K562 (cell line): ENCODE results near the gene GADL1. TPM values are rescaled to one million over a fixed set of nuclear protein-coding genes. Genes with fewer than 3 reads are reported as not detected.

ENCODE experiments used
- ATAC-seq: fragments of 200-7000 bp; cut with Tn5 transposase; 3 replicates; pipeline ENCODE4 v1.9.1; 2020; ENCODE audit warnings: moderate library complexity
- BruUV-seq: library from RNA; stranded (reverse); fragments of 400-500 nt; replicated peaks from 2 replicates; lab custom pipeline; 2021; lab: Mats Ljungman, UMichigan
- CTCF ChIA-PET: fragments of 300-600 bp; formaldehyde crosslinking; extraction: SDS; loops from one replicate; lab custom pipeline; 2021; ENCODE audit warnings: low intra/inter-chr PET ratio; lab: Yijun Ruan, JAX
- POLR2A ChIA-PET: fragments of 300-600, 350-650 bp; sonication (Branson Sonifier 250); formaldehyde crosslinking; extraction: SDS; loops from one replicate; lab custom pipeline; 2021; ENCODE audit warnings: antibody characterized with exemption, inconsistent platforms; lab: Yijun Ruan, JAX
- DNase-seq, 4 experiments: peaks; one replicate each; pipeline versions ENCODE4 v3.0.0 to v3.0.0-alpha.2; 2011 to 2018; ENCODE audit warnings: low spot score in 3 of 4, mixed read lengths in 3 of 4; ENCODE audit errors: extremely low read depth in 1 of 4
- FAIRE-seq: peaks from 2 replicates; lab custom pipeline; 2011; peaks lifted over from hg19 to GRCh38; lab: Jason Lieb, UNC
- H2AFZ ChIP-seq: 2 replicates; pipeline ENCODE4 v1.6.0; 2011; ENCODE audit warnings: low read depth, low read length, control low read depth, inconsistent platforms
- H3K27ac ChIP-seq: fragments of 200-600 bp; 3 replicates; pipeline ENCODE4 v1.8.0; 2011; ENCODE audit warnings: low read depth, mild to moderate bottlenecking, control low read depth, inconsistent platforms, low read length, moderate library complexity, mixed read lengths; ENCODE audit errors: extremely low read depth
- H3K27me3 ChIP-seq, 2 experiments: fragments of 300-600 bp in 1 of 2; 2 replicates in 1 of 2; 3 replicates in 1 of 2; pipeline versions ENCODE4 v1.6.0 to v1.8.0; 2011; ENCODE audit warnings: inconsistent platforms in 2 of 2, low read length in 2 of 2, mild to moderate bottlenecking in 1 of 2, mixed read lengths in 1 of 2, moderate library complexity in 1 of 2; ENCODE audit not compliant: control insufficient read depth in 2 of 2, insufficient read depth in 2 of 2
- H3K36me3 ChIP-seq: fragments of 300-600 bp; 3 replicates; pipeline ENCODE4 v1.8.0; 2011; ENCODE audit warnings: mild to moderate bottlenecking, low read length, inconsistent platforms; ENCODE audit not compliant: control insufficient read depth, insufficient read depth
- H3K4me1 ChIP-seq, 2 experiments: fragments of 200-600 bp in 1 of 2; replicated peaks in 1 of 2; 2 replicates in 1 of 2; 3 replicates in 1 of 2; pipeline versions ENCODE4 v1.5.1 to v1.8.0; 2011; ENCODE audit warnings: inconsistent platforms in 2 of 2, low read length in 2 of 2, mild to moderate bottlenecking in 1 of 2, mixed read lengths in 1 of 2, moderate library complexity in 1 of 2; ENCODE audit not compliant: control insufficient read depth in 2 of 2, insufficient read depth in 2 of 2
- H3K4me2 ChIP-seq: 2 replicates; pipeline ENCODE4 v1.6.1; 2011; ENCODE audit warnings: low read length, control low read depth, inconsistent platforms, mixed read lengths; ENCODE audit not compliant: insufficient read depth
- H3K4me3 ChIP-seq: fragments of 200-600 bp; sonication (generic), shearing (Covaris generic); 2 replicates; pipeline ENCODE4 v1.5.1; 2016; ENCODE audit warnings: control low read depth, inconsistent platforms
- H3K79me2 ChIP-seq: fragments of 200-600 bp; 3 replicates; pipeline ENCODE4 v1.8.0; 2011; ENCODE audit warnings: low read length, inconsistent platforms; ENCODE audit not compliant: control insufficient read depth, insufficient read depth
- H3K9ac ChIP-seq, 2 experiments: 2 replicates each; pipeline versions ENCODE4 v1.6.0 to v1.6.1; 2011; ENCODE audit warnings: low read depth in 2 of 2, low read length in 2 of 2, control low read depth in 1 of 2, inconsistent platforms in 1 of 2, mild to moderate bottlenecking in 1 of 2, mixed read lengths in 1 of 2; ENCODE audit not compliant: insufficient read depth in 1 of 2
- H3K9me1 ChIP-seq: one replicate; pipeline ENCODE4 v1.6.0; 2011; ENCODE audit warnings: inconsistent platforms, mild to moderate bottlenecking, low read length, moderate library complexity; ENCODE audit not compliant: control insufficient read depth, insufficient read depth
- H3K9me3 ChIP-seq: replicated peaks from 2 replicates; pipeline ENCODE4 v1.5.1; 2011; ENCODE audit warnings: low read depth, low read length, inconsistent platforms; ENCODE audit not compliant: control insufficient read depth, insufficient read depth
- H4K20me1 ChIP-seq: replicated peaks from 2 replicates; pipeline ENCODE4 v1.6.1; 2011; ENCODE audit warnings: low read length, inconsistent platforms, mixed read lengths; ENCODE audit not compliant: control insufficient read depth, insufficient read depth
- CBX2 ChIP-seq: fragments of 200-600 bp; sonication (generic); IDR thresholded peaks from one replicate; pipeline ENCODE4 v1.6.1; 2012; ENCODE audit warnings: mild to moderate bottlenecking, low read length, inconsistent platforms; ENCODE audit not compliant: insufficient read depth, poor library complexity, severe bottlenecking
- KAT2B ChIP-seq: IDR thresholded peaks from one replicate; pipeline ENCODE4 v1.6.1; 2012; ENCODE audit warnings: low read depth, mild to moderate bottlenecking, control low read depth, inconsistent platforms, low read length, moderate library complexity
- KHSRP ChIP-seq: fragments of 450-650 bp; IDR thresholded peaks from 2 replicates; pipeline ENCODE4 v1.6.1; 2017
- MXI1 ChIP-seq: IDR thresholded peaks from 2 replicates; pipeline ENCODE4 v1.6.1; 2011; ENCODE audit warnings: low read depth, mild to moderate bottlenecking, improper control_type of control experiment, low read length
- NFIC ChIP-seq: fragments of 450-650 bp; IDR thresholded peaks from 2 replicates; pipeline ENCODE4 v1.6.1; 2017; ENCODE audit warnings: mild to moderate bottlenecking, inconsistent platforms
- NONO ChIP-seq, 2 experiments: fragments of 200-400 bp in 1 of 2; fragments of 450-650 bp in 1 of 2; formaldehyde crosslinking in 1 of 2; IDR thresholded peaks; 2 replicates each; pipeline ENCODE4 v1.6.1; 2017; ENCODE audit warnings: low read depth in 2 of 2, mild to moderate bottlenecking in 2 of 2, moderate library complexity in 2 of 2, low read length in 1 of 2
- NR4A1 ChIP-seq, 2 experiments: fragments of 250-450 bp in 1 of 2; fragments of 450-650 bp in 1 of 2; sonication (Bioruptor Pico) in 1 of 2; IDR thresholded peaks; 2 replicates each; pipeline versions ENCODE4 v1.4.0 to v1.6.1; 2016 to 2020; ENCODE audit warnings: mild to moderate bottlenecking in 2 of 2, missing compliant biosample characterization in 1 of 2, missing genetic modification characterization in 1 of 2, moderate library complexity in 1 of 2
- SMAD4 ChIP-seq: fragments of 250-450 bp; sonication (Bioruptor Pico); conservative IDR thresholded peaks from 2 replicates; pipeline ENCODE4 v1.8.0; 2021; ENCODE audit warnings: inconsistent platforms, mild to moderate bottlenecking, moderate library complexity
- SMARCE1 ChIP-seq: fragments of 450-650 bp; IDR thresholded peaks from 2 replicates; pipeline ENCODE4 v1.7.1; 2016; ENCODE audit warnings: mild to moderate bottlenecking
- USF1 ChIP-seq: sonication (generic); formaldehyde crosslinking; IDR thresholded peaks from 2 replicates; pipeline ENCODE4 v1.9.0; 2022; ENCODE audit warnings: mild to moderate bottlenecking, missing genetic modification reagents
- XRCC3 ChIP-seq: fragments of 450-650 bp; IDR thresholded peaks from 2 replicates; pipeline ENCODE4 v1.6.1; 2017; ENCODE audit warnings: mild to moderate bottlenecking, moderate library complexity
- ZBTB34 ChIP-seq: fragments of 250-450 bp; sonication (Bioruptor Pico); IDR thresholded peaks from 2 replicates; pipeline ENCODE4 v1.8.0; 2021; ENCODE audit warnings: mild to moderate bottlenecking, moderate library complexity
- ZNF282 ChIP-seq: sonication (generic); formaldehyde crosslinking; IDR thresholded peaks from 2 replicates; pipeline ENCODE4 v1.8.1; 2023; ENCODE audit warnings: missing genetic modification reagents
- ZNF3 ChIP-seq: fragments of 250-450 bp; sonication (Bioruptor Pico); IDR thresholded peaks from 2 replicates; pipeline ENCODE4 v1.5.0; 2021; ENCODE audit warnings: mild to moderate bottlenecking, moderate library complexity
- ZNF644 ChIP-seq: fragments of 200-800 bp; sonication (Bioruptor generic); IDR thresholded peaks from 2 replicates; pipeline ENCODE4 v1.6.1; 2016; ENCODE audit warnings: low read depth, missing genetic modification characterization, missing compliant biosample characterization
- ZNF696 ChIP-seq: fragments of 250-450 bp; sonication (Bioruptor Pico); conservative IDR thresholded peaks from 2 replicates; pipeline ENCODE4 v1.4.0; 2020; ENCODE audit warnings: mild to moderate bottlenecking, moderate library complexity
- ZNF707 ChIP-seq: fragments of 250-450 bp; sonication (Bioruptor Pico); conservative IDR thresholded peaks from 2 replicates; pipeline ENCODE4 v1.8.0; 2022; ENCODE audit warnings: inconsistent platforms, mild to moderate bottlenecking, moderate library complexity
- WGBS: fragments of 100-300 bp; shearing (Covaris generic); methylation state at CpG from one replicate; pipeline ENCODE4 v1.1.6; 2016; ENCODE audit warnings: low coverage, mixed read lengths; ENCODE audit not compliant: insufficient coverage; ENCODE audit errors: missing lambda C conversion rate; 5-methylcytosine and 5-hydroxymethylcytosine counted together
- in situ Hi-C: fragments of 300-500 bp; cut with MboI; formaldehyde crosslinking; loops from 4 replicates; pipeline ENCODE4 v1.15.0; 2018; ENCODE audit warnings: inconsistent platforms, mixed read lengths
- intact Hi-C: fragments of 100-400 bp; cut with micrococcal nuclease; formaldehyde crosslinking; loops from 2 replicates; pipeline ENCODE4 v1.14.2; 2022
- polyA plus RNA-seq, 8 experiments: library from polyadenylated mRNA; depleted of rRNA in 4 of 8; stranded (reverse) in 5 of 8; unstranded in 3 of 8; fragments of >200 nt; fragmentation: Nextera tagmentation in 2 of 8; fragmentation: Illumina TruSeq in 1 of 8; extraction: Ambion mirVana in 2 of 8; extraction: Trizol in 1 of 8; gene quantifications; 2 replicates each; pipeline versions ENCODE4 v1.2.1 to v1.2.3, GENCODE V29; 2011 to 2014; ENCODE audit warnings: inconsistent platforms in 1 of 8, missing spikeins in 1 of 8
- total RNA-seq, 7 experiments: library from RNA; depleted of rRNA in 6 of 7; stranded (reverse); fragments of >200 nt in 6 of 7; fragmentation: Illumina TruSeq in 2 of 7; extraction: Trizol in 2 of 7; gene quantifications; 2 replicates each; pipeline versions ENCODE4 v1.2.1 to v1.2.3, GENCODE V29; 2011 to 2021; ENCODE audit warnings: low replicate concordance in 1 of 7
- TF ChIP-seq, protein P1 (sequence below), 2 experiments: fragments of 450-650 bp in 1 of 2; sonication (generic) in 1 of 2; formaldehyde crosslinking in 1 of 2; IDR thresholded peaks in 1 of 2; conservative IDR thresholded peaks in 1 of 2; 2 replicates each; pipeline versions ENCODE4 v1.6.1 to v1.8.1; 2016 to 2023; ENCODE audit warnings: mild to moderate bottlenecking in 2 of 2, moderate library complexity in 2 of 2, inconsistent platforms in 1 of 2, missing genetic modification reagents in 1 of 2
- TF ChIP-seq, protein P2 (sequence below): fragments of 450-650 bp; IDR thresholded peaks from 2 replicates; pipeline ENCODE4 v1.6.1; 2016; ENCODE audit warnings: missing biosample characterization, missing genetic modification characterization

The GADL1 gene
- total and polyA plus RNA-seq, 9 of the 15 experiments (the other 6 are each of a cell fraction or from before 2014, with no cell fraction given), result 0.07 TPM; not detected in 8

GRCh38 chr3:30893678-30894325, 659 bp downstream of the GADL1 start:
- ChIA-PET POLR2A (no interaction called here), CTCF (no interaction called here)
- Histone ChIP-seq H3K4me1 (peaks cover 0 to 4% of the 10 kb centered on the region in 2 experiments; a peak in 1 of 5 replicates), H3K9me3 (no peaks in the 10 kb centered on the region), H3K36me3 (no peaks in the 10 kb centered on the region), H3K4me3 (no peak overlapping the region), H4K20me1 (no peaks in the 10 kb centered on the region), H3K27me3 (no peaks in the 10 kb centered on the region), H3K79me2 (no peaks in the 10 kb centered on the region), H3K27ac (no peak overlapping the region), H3K4me2 (no peak overlapping the region), H3K9ac (no peak overlapping the region), H2AFZ (no peak overlapping the region), H3K9me1 (no peaks in the 10 kb centered on the region)
- TF ChIP-seq XRCC3, result no peak
- TF ChIP-seq KAT2B, result no peak
- TF ChIP-seq MXI1, result no peak
- TF ChIP-seq ZNF707 (CRISPR knock-in tag), result no peak
- TF ChIP-seq NFIC, result no peak
- TF ChIP-seq, protein P1, sequence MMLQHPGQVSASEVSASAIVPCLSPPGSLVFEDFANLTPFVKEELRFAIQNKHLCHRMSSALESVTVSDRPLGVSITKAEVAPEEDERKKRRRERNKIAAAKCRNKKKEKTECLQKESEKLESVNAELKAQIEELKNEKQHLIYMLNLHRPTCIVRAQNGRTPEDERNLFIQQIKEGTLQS (IDR thresholded peaks at IDR 0.05), result no peak
- TF ChIP-seq, protein P1 (CRISPR knock-in tag; conservative IDR thresholded peaks at IDR 0.05), result no peak
- TF ChIP-seq CBX2, result no peak
- TF ChIP-seq ZBTB34 (CRISPR knock-in tag), result no peak
- no peak for TF ChIP-seq ZNF282 (CRISPR knock-in tag)
- TF ChIP-seq, protein P2, sequence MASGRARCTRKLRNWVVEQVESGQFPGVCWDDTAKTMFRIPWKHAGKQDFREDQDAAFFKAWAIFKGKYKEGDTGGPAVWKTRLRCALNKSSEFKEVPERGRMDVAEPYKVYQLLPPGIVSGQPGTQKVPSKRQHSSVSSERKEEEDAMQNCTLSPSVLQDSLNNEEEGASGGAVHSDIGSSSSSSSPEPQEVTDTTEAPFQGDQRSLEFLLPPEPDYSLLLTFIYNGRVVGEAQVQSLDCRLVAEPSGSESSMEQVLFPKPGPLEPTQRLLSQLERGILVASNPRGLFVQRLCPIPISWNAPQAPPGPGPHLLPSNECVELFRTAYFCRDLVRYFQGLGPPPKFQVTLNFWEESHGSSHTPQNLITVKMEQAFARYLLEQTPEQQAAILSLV (tag), result no peak
- no peak for TF ChIP-seq SMARCE1
- TF ChIP-seq ZNF696 (CRISPR knock-in tag), result no peak
- no peak for TF ChIP-seq ZNF644 (tag)
- no peak for TF ChIP-seq KHSRP
- no peak for TF ChIP-seq NR4A1 (CRISPR knock-in tag; IDR thresholded peaks at IDR 0.05)
- TF ChIP-seq NR4A1 (tag; IDR thresholded peaks at IDR 0.05), result no peak
- TF ChIP-seq SMAD4 (CRISPR knock-in tag), result no peak
- TF ChIP-seq NONO (IDR thresholded peaks at IDR 0.05; ENCODE audit: low read depth in 2 of 2, low read length in 1 of 2), result no peak
- TF ChIP-seq USF1 (CRISPR knock-in tag), result no peak
- no peak for TF ChIP-seq ZNF3 (CRISPR knock-in tag)
- WGBS, result 5% methylated on average over 8 of the region's 8 CpGs
- in situ Hi-C loops, result no loop called here
- DNase-seq (no peak), ATAC-seq (no peak), FAIRE-seq (no peak)
- BruUV-seq, result no TSS peak
- intact Hi-C loops, result no loop called here
